NCI-H1436 (cell line): ENCODE results near the gene SEC16A.

Experiments used
- DNase-seq: peaks from one replicate; lab custom pipeline; 2025; lab: John Stamatoyannopoulos, UW

Gene SEC16A, protein sequence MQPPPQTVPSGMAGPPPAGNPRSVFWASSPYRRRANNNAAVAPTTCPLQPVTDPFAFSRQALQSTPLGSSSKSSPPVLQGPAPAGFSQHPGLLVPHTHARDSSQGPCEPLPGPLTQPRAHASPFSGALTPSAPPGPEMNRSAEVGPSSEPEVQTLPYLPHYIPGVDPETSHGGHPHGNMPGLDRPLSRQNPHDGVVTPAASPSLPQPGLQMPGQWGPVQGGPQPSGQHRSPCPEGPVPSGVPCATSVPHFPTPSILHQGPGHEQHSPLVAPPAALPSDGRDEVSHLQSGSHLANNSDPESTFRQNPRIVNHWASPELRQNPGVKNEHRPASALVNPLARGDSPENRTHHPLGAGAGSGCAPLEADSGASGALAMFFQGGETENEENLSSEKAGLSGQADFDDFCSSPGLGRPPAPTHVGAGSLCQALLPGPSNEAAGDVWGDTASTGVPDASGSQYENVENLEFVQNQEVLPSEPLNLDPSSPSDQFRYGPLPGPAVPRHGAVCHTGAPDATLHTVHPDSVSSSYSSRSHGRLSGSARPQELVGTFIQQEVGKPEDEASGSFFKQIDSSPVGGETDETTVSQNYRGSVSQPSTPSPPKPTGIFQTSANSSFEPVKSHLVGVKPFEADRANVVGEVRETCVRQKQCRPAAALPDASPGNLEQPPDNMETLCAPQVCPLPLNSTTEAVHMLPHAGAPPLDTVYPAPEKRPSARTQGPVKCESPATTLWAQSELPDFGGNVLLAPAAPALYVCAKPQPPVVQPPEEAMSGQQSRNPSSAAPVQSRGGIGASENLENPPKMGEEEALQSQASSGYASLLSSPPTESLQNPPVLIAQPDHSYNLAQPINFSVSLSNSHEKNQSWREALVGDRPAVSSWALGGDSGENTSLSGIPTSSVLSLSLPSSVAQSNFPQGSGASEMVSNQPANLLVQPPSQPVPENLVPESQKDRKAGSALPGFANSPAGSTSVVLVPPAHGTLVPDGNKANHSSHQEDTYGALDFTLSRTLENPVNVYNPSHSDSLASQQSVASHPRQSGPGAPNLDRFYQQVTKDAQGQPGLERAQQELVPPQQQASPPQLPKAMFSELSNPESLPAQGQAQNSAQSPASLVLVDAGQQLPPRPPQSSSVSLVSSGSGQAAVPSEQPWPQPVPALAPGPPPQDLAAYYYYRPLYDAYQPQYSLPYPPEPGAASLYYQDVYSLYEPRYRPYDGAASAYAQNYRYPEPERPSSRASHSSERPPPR (N-terminal part only)

DNA sequence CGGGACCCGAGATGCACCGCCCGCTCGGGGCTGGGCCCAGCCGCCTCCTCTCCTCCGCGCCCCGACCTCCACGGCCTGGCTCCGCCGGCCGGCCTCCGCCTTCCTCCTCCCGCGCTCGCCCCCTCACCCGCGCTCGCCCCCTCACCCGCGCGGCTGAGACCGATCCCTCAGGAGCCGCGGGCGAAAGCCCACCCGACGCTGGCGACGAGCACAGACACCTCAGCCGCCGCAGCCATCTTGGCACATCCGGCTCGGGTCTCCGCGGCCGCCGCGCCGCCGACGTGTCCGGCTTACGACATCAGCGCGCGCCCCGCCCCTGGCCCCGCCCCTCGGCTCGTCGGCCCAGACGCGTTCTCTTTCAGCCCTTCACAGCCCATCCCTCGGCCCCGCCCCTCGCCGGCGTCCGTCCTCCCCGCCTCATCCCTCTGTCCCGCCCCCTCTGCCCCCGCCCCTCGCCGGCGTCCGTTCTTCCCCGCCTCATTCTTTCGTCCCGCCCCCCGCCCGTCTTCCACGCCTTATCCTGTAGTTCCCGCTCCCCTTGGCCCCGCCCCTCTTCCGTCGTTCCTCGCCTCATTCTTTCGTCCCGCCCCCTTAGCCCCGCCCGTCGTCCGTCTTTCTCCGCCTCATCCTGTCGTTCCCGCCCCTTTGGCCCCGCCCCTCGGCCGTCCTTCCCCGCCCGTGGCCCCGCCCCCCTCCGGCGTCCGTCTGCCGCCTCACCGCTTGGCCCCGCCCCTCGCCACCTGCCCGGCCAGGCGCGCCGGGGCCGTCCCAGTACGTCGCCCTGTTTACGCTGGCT, at the start of gene SEC16A:
Gene SEC16A (minus strand): TSS at position 248 of the 796 bp plus-strand sequence. CDS start 5,425 bp downstream, outside the sequence.
- peak; percentile 100 for DNase-seq

DNA sequence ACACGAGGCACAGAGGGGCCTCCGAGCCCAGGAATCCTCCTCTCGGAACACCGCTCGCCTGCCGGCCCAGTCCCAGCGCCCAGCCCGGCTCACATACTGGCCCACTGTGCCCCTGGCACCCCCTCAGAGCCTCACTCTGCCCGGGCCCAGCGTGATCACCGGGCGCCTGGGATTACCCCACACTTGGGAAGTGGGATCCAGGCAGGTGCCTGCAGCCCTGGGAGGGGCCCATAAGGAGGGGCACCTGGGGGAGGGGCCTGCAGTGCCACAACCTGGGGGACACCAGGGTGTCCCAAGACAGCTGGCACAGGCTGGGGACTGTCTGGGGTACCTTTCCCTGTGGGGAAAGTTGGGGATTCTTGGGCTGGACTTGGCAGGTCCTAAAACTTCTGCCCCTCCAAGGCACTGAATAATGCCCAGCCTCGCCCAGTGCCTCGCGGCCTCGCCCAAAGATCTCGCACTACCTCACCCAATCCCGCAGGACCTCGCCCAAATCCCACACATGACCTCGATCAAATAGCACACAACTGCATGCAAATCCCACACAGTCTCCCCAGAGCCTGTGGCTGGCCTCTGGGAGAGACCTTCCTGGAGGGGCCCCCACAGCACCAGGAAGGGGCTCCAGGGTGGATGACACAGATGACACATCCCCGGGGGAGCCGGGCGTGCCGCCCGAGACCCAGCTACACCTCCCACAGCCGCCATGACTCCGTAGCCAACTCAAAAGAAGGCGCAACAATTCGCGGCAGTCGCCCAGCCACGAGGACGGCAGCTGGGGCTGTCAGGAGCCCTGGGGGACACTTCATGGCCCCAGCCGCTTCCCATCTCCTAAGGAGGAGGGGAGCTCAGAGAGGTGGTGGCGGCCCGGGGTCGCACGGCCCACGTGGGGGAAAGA, 49.3 kb upstream of the SEC16A start:
- no peak for DNase-seq

DNA sequence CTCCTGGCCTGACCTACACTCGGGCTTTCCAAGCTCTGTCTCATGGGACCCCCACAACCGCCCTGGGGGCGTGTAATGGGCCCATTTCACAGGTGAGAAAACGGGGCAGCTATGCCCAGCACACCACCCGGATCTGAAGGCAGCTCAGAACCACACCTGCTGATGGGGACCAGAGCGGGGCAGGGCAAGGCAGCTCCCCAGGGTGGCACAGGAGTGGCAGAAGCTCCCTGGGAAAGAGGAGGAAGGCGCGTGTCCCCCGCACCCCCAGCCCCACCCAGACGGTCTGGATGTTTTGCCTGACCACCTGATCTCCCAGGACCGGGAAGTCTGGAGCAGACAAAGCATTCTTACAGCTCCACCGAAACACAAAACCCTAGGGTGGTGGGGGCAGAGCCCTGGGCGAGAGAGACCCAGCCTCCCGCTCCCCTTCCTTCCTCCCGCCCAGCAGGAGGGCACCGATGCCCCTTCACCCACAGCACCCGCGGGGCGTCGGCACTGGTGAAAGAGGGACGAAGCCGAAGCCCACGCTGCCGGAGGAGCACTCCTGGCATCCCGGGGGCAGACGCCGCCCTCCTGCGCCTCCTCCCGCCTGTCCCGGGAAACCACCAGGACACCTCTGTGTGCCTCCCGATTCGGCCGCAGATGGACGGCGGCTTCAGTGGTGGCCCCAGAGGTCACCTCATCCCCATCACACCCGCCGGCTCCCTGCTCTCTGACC, 48.5 kb upstream of the SEC16A start:
- no peak for DNase-seq

DNA sequence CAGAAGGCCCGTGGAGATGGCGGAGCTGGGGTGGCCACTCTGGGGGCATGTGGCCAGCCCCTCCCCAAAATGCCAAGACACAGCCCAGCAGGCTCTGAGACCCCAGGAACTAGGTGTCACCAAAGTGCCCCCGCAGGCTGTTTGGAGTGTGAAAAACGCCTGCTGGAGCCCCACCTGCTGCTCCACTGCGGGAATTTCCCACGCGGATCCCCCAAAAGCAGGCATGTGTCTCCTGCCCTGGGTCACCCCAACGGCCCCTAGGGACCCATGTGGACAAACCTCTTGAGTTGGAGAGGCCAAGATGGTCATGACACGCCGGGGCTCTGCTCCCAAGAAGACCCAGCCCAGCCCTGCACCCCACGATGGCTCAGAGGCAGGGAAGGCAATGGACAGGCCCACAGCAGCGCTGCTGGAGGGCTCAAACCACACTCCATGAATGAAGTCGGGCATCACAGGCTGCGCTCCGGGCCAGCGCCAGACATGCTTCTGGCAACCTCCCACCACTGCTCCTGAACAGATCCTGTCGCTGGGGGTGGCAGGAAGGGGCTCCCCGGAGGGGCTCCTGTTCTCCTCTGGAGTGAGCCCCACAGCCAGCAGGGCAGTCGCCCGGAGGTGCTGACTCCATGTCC, 47.7 kb upstream of the SEC16A start:
- no peak for DNase-seq

DNA sequence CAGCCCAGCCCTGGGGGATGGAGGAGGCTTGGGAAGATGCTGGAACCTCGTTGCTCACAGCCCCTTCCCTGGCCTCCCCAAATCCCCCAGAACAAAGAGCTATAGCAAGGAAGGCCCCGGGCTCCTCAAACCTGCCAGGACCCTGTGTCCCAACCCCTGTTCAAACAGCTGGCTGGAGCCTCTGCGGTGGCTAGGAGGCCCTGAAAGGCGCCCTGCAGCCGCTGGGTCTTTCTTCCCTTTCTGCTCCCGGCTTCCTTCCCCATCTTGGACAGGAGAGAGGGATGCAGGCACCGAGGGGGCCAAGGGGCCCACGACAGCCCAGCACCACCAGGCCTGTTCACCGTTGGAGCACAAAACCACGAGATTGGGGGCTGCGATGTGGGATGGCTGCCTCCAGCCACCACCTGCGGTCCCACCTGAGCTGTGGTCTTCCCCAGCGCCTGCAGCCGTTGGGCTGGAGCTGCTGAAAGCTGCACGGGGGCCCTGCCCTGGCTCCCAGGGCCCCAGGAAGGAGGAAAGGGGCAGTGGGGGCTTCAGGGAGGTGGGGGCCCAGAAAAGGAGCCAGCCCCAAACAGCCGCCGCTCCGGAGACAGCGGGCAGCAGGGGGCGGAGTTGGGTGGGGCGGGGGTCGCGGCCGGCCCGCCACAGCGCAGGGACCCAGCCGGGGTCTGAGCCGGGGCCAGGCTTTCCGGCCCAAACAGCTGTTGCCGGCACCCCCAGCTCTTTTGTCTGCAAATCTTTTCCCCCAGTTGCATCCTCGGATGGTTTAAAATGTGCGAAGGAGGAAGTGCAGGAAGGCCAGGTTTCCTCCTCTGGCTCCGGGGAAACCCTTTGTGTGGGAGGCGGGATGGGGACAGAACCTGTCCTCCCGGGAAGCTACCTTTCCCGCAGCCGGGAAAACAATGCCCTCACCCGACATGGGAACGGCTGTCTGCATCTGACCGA, 46.9 kb upstream of the SEC16A start:
- DNase-seq = no peak

DNA sequence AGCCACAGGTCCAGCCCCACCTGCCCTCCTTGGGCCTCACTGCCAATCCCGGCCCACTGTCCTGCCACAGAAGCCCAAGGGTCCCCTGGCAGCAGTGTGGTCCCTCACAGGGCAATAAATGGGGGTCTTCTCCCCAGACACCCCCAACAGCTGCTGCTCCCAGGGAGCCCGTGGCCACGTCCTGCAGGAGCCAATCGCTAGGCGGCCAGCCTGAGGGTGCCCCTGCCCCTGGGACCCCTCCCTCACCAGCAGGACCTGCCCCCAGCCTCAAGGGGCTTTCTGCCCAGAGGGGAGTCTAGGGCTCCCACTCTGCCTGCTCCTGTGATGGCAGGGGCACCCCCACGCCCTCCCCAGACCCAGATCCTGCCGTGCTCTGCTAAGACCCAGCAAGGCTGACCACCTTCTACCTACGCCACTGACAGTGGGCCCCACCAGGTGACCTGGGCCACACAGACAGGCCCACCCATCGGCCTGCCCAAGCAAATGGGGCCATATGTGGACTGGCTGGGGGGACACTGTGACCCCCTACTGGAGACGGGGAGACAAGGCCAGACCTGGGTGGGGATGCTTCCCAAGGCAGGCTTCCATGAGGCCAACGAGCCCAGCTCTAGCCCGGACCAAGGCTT, 46.0 kb upstream of the SEC16A start:
- DNase-seq = no peak

DNA sequence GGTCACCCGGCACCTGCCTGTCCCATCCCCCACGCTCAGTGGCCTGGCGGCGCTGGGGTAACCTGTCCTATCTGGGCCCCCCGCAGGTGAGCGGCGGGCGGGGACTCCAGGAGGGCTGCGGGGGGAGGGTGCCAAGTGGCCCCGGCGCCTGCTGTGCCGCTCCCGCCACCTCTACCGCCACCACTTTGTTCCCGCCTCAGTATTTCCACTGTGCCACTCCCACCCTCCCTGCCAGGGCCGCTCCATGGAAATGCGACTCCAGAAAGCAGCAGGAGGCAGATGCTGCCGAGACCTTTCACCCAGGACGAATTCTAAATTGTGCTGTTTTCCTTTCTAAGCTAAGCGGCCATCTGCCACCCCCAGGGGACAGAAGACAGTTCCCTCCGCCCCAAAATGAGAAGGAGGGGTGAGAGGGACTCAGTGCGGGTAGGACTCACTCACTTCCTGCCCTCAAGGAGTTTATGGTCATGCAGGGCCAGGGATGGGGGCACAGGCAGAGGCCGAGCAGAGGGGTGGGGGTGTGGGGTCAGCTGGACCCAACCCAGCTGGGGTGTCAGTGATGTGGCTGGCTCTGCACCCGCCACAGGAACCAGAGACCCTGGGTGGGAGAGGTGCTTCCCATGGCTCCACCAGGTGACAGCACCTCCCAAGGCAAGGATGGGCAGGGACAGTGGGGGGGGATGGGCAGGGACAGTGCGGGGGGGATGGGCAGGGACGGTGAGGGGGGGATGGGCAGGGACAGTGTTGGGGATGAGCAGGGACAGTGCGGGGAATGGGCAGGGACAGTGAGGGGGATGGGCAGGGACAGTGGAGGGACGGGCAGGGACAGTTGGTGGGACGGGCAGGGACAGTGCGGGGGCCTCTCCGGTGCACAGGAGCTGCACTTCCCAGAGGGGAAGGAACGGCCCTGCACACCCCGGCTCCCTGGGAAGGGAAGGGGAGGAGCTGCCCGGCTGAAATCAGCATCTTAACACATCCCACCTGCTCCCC, 45.2 kb upstream of the SEC16A start:
- no peak for DNase-seq

DNA sequence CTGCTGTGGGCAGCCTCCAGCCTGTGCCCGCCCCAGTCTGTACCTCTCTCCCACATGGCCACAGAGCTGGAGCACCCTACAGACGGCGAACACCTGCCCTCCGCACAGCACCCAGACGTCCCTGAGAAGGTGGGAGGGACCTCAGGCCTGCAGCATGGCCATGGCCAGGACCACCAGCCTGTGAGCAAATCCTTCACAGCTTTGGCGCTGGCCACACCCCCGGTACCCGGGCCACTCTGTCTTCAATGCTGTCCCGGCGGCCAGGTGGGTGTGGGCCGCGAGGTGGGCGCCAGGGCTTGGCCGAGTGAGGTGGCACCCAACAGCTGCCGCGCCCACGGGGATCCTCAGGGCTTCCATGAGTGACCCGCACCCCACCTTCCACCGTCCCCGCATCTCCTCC, 44.3 kb upstream of the SEC16A start:
- no peak for DNase-seq

DNA sequence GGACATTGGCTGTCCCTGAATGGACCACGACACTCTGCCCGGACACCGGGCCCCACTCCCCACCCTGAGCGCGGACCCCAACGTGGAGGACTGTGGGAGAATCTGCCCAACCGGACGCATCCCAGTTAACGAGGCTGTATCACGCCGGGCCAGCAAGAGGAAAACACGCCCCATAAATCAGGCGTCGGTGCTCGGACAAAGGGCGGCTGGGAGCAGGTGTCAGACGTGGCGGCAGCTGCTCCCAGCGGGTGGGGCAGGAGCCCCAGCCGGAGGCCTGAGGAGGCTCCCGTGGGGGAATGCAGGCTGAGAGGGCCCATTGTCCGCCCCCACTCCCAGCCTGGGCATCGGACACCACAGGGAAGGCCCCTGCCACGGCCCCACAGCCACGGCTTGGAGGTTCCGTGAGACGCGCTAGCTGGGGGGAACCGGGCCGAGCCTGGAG, 43.8 kb upstream of the SEC16A start:
- no peak for DNase-seq

DNA sequence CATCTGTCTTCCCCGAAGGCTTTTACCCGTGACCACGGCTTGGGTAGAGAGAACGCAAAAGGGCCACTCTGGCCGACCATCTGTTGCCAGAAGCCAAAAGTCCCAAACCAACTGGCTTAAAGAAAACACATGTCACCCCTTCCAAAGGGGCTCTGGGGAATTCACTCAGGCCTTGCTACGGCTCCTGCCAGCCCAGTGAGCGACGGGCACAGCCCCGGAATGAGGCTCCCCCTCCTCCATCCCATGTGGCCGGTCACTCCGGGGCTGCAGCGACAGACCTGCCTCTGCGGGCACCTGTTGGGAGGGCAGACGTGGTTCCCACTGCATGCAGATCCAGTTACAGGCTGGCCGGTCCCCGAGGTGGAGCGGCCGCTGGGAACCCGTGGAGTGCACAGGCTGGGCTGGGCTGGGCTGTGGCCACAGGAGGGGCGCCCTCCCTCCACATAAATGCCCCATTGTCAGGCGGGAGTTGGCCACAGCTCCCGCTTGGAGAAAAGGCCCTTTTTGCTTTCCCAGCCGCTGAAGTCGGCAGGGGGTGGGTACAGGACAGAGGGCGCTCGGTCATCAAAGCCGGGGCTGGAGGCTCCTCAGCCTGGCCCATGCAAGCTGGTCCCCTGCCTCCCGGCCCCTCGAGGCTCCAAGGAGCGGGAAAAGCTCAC, 43.1 kb upstream of the SEC16A start:
- no peak for DNase-seq

DNA sequence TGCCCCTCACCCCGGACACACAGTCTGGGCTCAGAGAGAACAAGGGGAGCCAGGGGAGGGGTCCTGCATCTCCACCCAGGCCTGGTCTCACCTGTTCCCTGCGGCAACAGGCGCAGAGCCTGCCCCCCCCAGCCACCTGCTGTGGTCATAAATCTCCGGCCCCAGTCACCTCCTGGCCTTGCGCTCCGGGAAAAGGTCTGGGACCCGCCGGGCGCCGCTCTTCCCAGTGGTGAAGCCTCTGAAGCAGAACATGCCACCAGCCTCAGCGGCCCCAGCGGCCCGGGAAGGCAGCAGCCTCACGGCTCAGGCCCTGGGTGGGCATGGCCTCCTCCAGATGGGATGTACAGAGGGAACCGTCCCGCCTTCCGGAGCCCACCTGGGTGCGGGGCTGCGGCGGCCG, 42.4 kb upstream of the SEC16A start:
- DNase-seq = no peak

DNA sequence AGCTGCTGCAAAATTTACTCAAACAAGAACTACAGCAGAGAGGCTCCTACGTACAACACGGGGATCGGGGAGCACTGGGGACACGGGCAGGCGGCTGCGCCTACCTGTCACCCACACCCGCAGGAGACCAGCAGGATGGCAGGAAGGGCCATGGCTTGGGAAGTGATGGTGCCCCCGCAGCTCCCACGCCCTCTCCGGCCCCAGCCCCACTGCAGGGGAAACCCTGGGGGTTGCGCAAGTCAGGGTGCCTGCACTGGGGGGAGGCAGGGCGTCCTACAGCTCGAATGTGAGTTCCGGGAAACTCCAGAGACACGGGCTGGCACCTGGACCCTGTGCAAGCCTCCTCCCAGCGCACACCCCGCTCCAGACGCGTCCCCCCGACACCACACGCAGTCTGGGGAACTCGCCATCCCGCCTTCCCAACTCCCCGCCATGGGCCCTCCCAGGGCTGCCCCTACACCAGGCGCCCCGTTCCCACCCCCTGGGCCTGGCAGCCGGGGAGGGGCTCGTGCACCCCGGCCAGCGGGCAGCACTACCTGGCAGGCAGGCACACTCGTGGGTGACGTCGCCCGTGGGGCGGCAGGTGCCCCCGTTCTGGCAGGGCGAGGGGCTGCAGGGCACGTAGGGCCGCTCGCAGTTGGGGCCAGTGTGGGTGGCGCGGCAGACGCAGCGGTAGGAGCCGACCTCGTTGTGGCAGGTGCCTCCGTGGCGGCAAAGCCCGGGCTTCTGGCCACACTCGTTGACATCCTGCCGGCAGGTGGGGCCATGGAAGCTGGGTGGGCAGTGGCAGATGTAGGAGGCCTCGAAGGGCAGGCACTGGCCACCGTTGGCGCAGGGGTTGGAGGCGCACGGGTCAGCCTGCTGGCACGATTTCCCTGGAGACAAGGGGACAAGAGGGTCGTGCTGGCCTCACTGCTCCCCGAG, 39.7 kb upstream of the SEC16A start:
- DNase-seq = no peak

DNA sequence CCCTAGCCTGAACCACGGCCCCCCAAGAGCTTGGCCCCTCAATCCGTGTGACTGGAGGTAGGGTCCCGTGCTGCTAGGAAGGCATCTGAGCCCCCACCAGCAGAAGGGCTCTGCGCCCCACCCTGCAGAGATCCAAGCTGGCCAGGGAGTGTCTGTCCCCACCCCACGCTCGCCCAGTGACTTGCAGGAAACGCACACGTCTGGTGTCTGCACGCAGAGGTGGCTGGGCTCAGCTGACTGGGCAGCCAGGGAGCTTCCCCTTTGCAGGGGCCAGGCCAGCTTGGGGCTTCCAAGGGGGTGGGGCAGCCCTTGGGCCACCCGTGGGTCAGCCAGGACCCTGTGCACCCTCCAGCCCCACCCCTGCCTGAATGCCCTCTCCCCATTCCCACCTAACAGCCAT, 38.7 kb upstream of the SEC16A start:
- DNase-seq = no peak

DNA sequence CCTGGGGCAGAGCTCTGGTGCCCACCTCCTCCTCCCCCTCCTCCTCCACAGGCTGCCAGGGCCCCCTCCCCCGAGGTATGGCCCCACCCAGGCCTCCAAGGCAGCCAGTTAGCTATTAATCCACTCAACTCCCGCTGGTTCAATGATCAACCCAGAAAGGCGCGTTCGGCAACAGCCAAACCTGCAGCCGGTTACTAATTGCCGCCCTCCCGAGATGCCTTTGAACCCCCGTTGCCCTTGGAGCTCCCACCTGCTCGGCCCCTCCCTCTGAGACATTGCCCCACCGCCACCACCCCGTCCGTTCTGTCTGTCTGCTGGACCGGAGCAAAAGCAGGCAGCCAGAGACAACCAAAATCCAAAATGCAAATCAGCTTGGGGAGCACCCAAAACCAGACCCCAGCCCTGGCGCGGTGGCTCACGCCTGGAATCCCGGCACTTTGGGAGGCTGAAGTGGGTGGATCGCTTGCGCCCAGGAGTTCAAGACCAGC, 37.3 kb upstream of the SEC16A start:
- no peak for DNase-seq
